Muscle layer of duodenum (tissue), 2 donors: ENCODE measurements around the gene PAM.
"Not testable (repeated sequence)": the region's sequence is repeated elsewhere in the genome, so short reads cannot be mapped to it uniquely, and the experiment has no call there.

Experiments used
- H3K27ac ChIP-seq: one replicate; pipeline ENCODE4 v1.7.0; 2013; ENCODE audit warnings: mild to moderate bottlenecking, low read length
- H3K27me3 ChIP-seq: one replicate; pipeline ENCODE4 v1.7.0; 2013; ENCODE audit warnings: low read depth, mild to moderate bottlenecking, control low read depth, low read length
- H3K36me3 ChIP-seq, 2 donors: one replicate each; pipeline ENCODE4 v1.7.0; 2013; ENCODE audit warnings: low read length in 2 of 2, control low read depth in 1 of 2, mild to moderate bottlenecking in 1 of 2; ENCODE audit not compliant: insufficient read depth in 2 of 2, control insufficient read depth in 1 of 2
- H3K4me1 ChIP-seq, 2 donors: one replicate each; pipeline ENCODE4 v1.7.0; 2013; ENCODE audit warnings: low read length in 2 of 2, mild to moderate bottlenecking in 2 of 2, control low read depth in 1 of 2, moderate library complexity in 1 of 2; ENCODE audit not compliant: insufficient read depth in 2 of 2, control insufficient read depth in 1 of 2
- H3K4me3 ChIP-seq, 2 donors: one replicate each; pipeline ENCODE4 v1.7.0; 2013; ENCODE audit warnings: low read length in 2 of 2, low read depth in 1 of 2, mild to moderate bottlenecking in 1 of 2
- H3K9me3 ChIP-seq, 2 donors: one replicate each; pipeline ENCODE4 v1.7.0; 2013; ENCODE audit warnings: low read length in 2 of 2, control low read depth in 1 of 2, mild to moderate bottlenecking in 1 of 2; ENCODE audit not compliant: control insufficient read depth in 1 of 2
- donor health status: healthy.

PAM gene

DNA sequence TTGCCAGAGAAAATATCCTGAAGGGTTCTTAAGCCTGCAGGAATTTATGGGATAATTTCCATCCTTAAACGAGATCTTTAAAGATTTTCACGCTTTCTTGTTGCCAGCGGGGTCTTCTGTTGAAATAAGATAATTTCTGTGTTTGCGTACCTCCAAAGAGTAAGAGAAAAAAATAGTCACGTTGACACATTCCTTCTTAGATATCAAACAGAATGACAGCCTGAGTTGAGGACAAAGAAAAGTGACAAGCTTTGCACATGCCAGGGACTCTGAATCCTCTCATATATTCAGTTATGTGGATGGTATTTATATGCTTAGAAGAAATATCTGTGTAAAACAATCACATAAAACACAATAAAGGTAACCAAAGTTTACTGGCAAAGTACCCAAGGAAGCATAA, 21.6 kb upstream of the PAM start:
- Histone ChIP-seq H3K9me3 (no peaks in the 10 kb centered on the region), H3K36me3 (no peaks in the 10 kb centered on the region), H3K27ac (no peak overlapping the region), H3K27me3 (no peaks in the 10 kb centered on the region), H3K4me1 (no peaks in the 10 kb centered on the region), H3K4me3 (no peak overlapping the region)

DNA sequence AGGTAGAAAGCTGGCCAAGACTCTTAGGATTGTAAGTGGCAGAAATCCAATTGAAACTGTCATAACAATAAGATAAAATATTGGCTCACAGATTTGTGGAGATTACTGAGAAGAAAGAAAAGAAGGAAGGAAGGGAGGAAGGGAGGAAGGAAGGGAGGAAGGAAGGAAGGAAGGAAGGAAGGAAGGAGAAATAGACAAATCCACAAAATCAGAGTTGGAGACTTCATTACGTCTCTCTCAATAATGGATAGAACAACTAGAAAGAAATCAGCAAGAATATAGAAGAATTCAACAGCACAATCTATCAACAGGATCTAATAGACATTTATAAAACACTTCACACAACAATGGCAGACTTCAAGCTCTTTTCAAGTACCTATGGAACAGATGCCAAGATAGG, 17.9 kb upstream of the PAM start:
- Histone ChIP-seq H3K27ac (no peak overlapping the region), H3K9me3 (no peaks in the 10 kb centered on the region), H3K4me1 (no peaks in the 10 kb centered on the region), H3K27me3 (no peaks in the 10 kb centered on the region), H3K36me3 (no peaks in the 10 kb centered on the region), H3K4me3 (no peak overlapping the region)

DNA sequence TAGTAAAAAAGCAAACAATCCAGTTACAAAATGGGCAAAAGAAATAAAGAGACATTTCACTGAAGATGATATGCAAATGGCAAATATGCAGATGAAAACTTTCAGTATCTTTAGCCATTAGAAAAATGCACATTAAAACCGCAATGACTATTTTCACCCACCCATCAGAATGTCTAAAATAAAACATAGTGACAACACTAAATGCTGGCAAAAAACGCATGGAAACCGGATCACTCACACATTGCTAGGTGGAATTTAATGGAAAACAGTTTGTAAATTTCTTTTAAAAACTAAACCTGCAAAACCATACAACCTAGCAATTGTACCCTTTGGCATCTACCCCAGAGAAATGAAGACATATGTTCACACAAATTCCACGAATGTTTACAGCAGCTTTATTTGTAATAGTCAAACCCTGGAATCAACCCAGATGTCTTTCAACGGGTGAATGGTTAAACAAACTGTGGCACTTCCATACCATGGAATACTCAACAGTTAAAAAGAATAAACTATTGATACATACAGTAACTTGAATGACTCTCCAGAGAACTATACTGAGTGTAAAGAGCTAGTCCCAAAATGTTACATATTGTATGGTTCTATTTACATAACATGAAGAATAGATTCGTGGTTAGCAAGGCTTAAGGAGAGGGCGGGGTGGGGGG, 17.2 kb upstream of the PAM start:
- H3K4me1 ChIP-seq, result no peaks in the 10 kb centered on the region
- no peak overlapping the region for H3K4me3 ChIP-seq
- H3K36me3 ChIP-seq, result no peaks in the 10 kb centered on the region
- no peaks in the 10 kb centered on the region for H3K27me3 ChIP-seq
- no peaks in the 10 kb centered on the region for H3K9me3 ChIP-seq
- H3K27ac ChIP-seq, result no peak overlapping the region

DNA sequence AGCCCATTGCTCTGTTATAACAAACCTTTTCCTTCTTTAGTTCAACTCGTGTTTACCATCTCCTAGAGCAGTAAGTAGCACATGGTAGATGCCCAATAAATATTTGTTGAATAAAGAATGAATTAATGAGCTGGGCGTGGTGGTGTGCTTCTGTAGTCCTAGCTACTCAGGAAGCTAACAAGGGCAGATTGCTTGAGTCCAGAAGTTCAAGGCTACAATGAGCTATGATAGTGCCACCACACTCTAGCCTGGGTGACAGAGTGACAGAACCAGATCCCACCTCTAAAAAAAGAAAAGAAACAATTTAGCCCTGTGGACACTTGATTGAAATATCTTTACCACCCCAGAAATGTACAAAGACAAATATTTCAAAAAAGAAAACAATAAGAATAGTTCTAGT, 14.6 kb upstream of the PAM start:
- H3K4me3 ChIP-seq, result no peak overlapping the region
- no peaks in the 10 kb centered on the region for H3K36me3 ChIP-seq
- H3K9me3 ChIP-seq, result no peaks in the 10 kb centered on the region
- no peaks in the 10 kb centered on the region for H3K27me3 ChIP-seq
- H3K4me1 ChIP-seq, result no peaks in the 10 kb centered on the region
- no peak overlapping the region for H3K27ac ChIP-seq

DNA sequence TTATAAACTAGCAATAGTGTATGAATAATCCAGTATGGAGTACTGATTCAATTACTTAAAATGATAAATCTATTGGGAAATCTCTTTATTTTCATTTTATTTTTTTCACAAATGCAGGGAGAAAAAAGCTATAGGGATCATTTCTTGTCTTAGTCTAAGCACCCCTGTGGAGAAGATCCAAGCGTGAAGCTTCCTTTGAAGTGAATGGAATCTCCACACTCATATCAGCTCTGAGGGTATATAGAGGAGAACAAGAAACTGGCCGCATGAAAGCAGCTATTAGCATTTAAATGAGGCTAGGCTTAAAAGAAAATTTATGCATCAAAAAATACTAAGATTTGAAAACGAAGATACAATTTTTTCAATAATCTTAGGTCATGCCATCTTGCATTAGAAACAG, 12.9 kb upstream of the PAM start:
- Histone ChIP-seq H3K27me3 (no peaks in the 10 kb centered on the region), H3K9me3 (no peaks in the 10 kb centered on the region), H3K27ac (no peak overlapping the region), H3K4me3 (no peak overlapping the region), H3K36me3 (no peaks in the 10 kb centered on the region), H3K4me1 (no peaks in the 10 kb centered on the region)

DNA sequence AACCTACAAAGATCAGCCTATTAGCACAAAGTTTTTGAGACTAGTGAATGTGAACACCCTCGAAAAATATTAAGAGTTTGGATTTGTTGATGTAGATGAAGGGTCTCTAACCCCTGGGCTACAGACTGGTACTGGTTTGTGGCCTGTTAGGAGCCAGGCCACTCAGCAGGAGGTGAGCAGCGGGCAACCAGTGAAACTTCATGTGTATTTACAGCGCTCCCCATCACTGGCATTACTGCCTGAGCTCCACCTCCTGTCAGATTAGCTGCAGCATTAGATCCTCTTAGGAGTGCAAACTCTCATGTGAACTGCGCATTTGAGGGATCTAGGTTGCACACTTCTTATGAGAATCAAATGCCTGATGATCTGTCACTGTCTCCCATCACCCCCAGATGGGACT, 11.2 kb upstream of the PAM start:
- H3K9me3 ChIP-seq, result no peaks in the 10 kb centered on the region
- no peak overlapping the region for H3K4me3 ChIP-seq
- H3K27ac ChIP-seq, result no peak overlapping the region
- H3K36me3 ChIP-seq, result no peaks in the 10 kb centered on the region
- no peaks in the 10 kb centered on the region for H3K4me1 ChIP-seq
- no peaks in the 10 kb centered on the region for H3K27me3 ChIP-seq

DNA sequence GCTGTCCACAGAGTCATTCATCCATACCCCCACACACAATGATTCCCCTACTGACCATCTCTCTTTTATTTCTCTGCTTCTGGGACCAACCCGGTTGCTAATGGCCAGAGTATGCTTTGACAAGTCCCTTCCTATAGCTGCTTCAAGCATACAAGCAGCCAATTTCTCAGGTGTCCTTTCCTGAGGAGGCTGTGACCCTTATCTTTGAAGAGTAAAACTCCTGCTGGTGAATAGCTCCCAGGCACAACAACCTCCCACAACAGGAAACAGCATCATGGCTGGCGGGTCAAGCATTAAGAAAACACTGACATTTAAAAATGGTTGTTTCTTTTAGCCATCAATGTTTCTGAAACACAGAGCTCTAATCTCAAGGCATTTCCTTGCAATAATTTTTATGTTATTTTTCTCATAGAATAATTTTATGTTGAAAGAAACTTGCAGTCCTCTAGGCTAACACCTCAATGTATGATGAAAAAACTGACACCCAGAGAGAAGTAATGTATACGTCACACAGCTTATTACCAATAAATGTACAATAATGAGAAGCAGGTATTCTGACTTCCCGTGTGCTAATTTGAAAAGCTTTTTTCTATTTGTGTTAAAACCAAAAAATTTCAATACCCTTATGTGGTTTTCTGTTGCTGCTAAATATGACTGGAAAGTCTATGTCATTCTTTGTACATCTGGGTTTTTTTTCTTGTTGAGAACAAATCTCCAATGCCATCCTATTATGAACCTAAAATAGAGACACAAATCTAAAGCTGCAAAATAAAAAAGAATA, 7.5 kb upstream of the PAM start:
- Histone ChIP-seq H3K27me3 (no peaks in the 10 kb centered on the region), H3K9me3 (no peaks in the 10 kb centered on the region), H3K36me3 (no peaks in the 10 kb centered on the region), H3K27ac (no peak overlapping the region), H3K4me3 (no peak overlapping the region), H3K4me1 (no peaks in the 10 kb centered on the region)

DNA sequence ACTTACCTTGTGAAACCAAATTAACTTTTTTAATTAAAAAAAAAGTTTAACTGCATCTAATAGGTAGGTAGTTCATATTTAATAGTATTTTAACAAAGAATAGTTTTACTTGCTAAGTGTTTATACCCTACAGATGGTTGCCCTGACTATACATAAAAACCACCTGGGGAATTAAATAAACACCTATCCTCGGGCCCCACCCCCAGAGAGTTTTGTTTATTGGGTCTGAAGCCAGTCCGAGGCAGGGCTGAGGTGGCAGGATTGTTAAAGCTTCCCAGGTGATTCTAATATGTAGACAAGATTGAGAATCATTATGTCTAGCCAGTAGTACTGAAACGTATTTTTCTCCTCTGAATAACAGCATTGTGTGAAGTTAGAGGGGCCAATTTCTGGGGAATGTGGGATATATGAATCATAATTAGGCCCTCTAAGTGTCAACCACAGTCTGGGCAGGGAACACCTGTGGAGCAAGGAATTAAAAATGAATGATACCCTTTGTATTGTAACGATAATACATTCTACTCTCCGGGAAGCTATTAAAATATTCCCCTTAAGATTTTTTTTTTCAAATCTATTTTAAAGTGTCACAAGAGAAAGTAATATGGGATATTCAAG, 5.6 kb upstream of the PAM start:
- H3K4me3 ChIP-seq, result no peak overlapping the region
- H3K27me3 ChIP-seq, result no peaks in the 10 kb centered on the region
- H3K9me3 ChIP-seq, result no peaks in the 10 kb centered on the region
- H3K27ac ChIP-seq, result no peak overlapping the region
- H3K4me1 ChIP-seq, result no peaks in the 10 kb centered on the region
- no peaks in the 10 kb centered on the region for H3K36me3 ChIP-seq

DNA sequence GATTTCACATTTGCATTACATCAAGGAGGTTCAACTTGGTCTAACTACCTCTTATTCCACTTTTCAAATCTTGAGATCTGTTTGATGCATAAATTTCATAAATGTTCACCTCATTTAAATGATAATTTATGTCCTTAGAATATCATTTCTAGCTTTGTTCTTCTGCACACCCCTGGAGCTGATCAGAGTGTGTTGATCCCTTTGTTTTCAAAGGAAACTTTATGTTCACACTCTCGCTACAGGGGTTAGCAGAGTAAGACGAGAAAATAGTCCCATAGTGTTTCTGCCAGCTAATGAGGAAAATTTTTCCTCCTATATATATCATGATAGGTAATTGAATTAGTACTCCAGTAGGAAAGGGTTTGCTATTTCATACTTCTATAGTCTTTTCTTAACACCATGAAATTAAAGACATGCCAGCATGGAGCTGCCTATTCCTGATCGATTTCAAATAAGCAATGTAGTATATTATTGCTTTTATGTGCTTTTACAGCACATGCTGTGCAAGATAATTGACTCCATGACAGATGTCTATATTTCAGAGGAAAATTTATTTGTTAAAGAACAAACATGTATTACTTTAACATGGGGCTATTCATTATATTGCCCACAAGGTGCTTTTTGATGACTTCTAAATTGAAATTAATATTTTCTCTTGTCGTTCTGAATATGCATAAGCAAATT, 4.8 kb upstream of the PAM start:
- Histone ChIP-seq H3K27ac (no peak overlapping the region), H3K27me3 (no peaks in the 10 kb centered on the region), H3K4me1 (no peaks in the 10 kb centered on the region), H3K4me3 (no peak overlapping the region), H3K36me3 (no peaks in the 10 kb centered on the region), H3K9me3 (no peaks in the 10 kb centered on the region)

DNA sequence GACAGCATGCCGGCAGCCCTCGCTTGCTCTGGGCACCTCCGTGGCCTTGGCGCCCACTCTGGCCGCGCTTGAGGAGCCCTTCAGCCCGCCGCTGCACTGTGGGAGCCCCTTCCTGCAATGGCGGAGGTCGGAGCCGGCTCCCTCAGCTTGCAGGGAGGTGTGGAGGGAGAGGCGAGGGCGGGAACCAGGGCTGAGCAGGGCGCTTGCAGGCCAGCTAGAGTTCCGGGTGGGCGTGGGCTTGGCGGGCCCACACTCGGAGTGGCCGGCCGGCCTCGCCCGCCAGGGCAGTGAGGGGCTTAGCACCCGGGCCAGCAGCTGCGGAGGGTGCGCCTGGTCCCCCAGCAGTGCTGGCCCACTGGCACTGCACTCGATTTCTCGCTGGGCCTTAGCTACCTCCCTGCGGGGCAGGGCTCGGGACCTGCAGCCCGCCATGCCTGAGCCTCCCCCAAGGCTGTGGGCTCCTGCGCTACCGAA, 3.2 kb upstream of the PAM start:
- H3K4me1 ChIP-seq, H3K4me3 ChIP-seq, H3K27ac ChIP-seq, H3K9me3 ChIP-seq, H3K36me3 ChIP-seq, H3K27me3 ChIP-seq: not testable (repeated sequence)
